HG02588 (cell line): Measurements from ENCODE around the gene USP9X.
A peak's percentile ranks its signal among the peaks of the same experiment; 100 is the strongest.
"Not testable (repeated sequence)": the region's sequence is repeated elsewhere in the genome, so short reads cannot be mapped to it uniquely, and the experiment has no call there.

Experiments used
- ATAC-seq: cut with Tn5 transposase; IDR thresholded peaks from one replicate; pipeline ENCODE4 v1.9.1; 2021; ENCODE audit warnings: mild to moderate bottlenecking, moderate library complexity; ENCODE audit not compliant: unreplicated experiment

Gene USP9X

GRCh38 chrX:41122664-41123257 lies 37.5 kb downstream of the USP9X start:
- no peak for ATAC-seq

GRCh38 chrX:41127477-41128192 lies 42.4 kb downstream of the USP9X start:
- no peak for ATAC-seq

- ATAC-seq: no peak
Observed at GRCh38 chrX:41128955-41129354, 43.7 kb downstream of the USP9X start.

GRCh38 chrX:41131766-41132165 lies 46.5 kb downstream of the USP9X start:
- ATAC-seq: no peak

- ATAC-seq: no peak
Observed at GRCh38 chrX:41133551-41133950, 48.3 kb downstream of the USP9X start.

- no peak for ATAC-seq
Observed at GRCh38 chrX:41137589-41137988, 52.3 kb downstream of the USP9X start.

- no peak for ATAC-seq
Observed at GRCh38 chrX:41142130-41142910, 57.1 kb downstream of the USP9X start.

GRCh38 chrX:41144873-41145272 lies 59.6 kb downstream of the USP9X start:
- no peak for ATAC-seq

- no peak for ATAC-seq
Observed at GRCh38 chrX:41145920-41146608, 60.8 kb downstream of the USP9X start.

- ATAC-seq: no peak
Observed at GRCh38 chrX:41148553-41148952, 63.3 kb downstream of the USP9X start.

- no peak for ATAC-seq
Observed at GRCh38 chrX:41150043-41150442, 64.8 kb downstream of the USP9X start.

- ATAC-seq: not testable (repeated sequence)
Observed at GRCh38 chrX:41151726-41152125, 66.5 kb downstream of the USP9X start.

GRCh38 chrX:41152221-41152620 lies 67.0 kb downstream of the USP9X start:
- ATAC-seq: no peak

GRCh38 chrX:41153448-41153847 lies 68.2 kb downstream of the USP9X start:
- no peak for ATAC-seq

GRCh38 chrX:41153957-41154356 lies 68.7 kb downstream of the USP9X start:
- ATAC-seq: no peak

- no peak for ATAC-seq
Observed at GRCh38 chrX:41164449-41164848, 79.2 kb downstream of the USP9X start.

- ATAC-seq: no peak
Observed at GRCh38 chrX:41167888-41168287, 82.6 kb downstream of the USP9X start.

GRCh38 chrX:41176263-41176662 lies 91.0 kb downstream of the USP9X start:
- ATAC-seq: no peak

- no peak for ATAC-seq
Observed at GRCh38 chrX:41177297-41177696, 92.1 kb downstream of the USP9X start.

GRCh38 chrX:41178201-41178600 lies 93.0 kb downstream of the USP9X start:
- ATAC-seq: no peak

- peak; percentile 52 for ATAC-seq
Observed at GRCh38 chrX:41180194-41180908, 95.1 kb downstream of the USP9X start.
